Measurements from ENCODE around the gene NT5DC4.

- TF ChIP-seq RFX5 (IDR thresholded peaks at IDR 0.05) (no peak), FOSL2 (IDR thresholded peaks at IDR 0.05) (no peak), FOSL2 (CRISPR knock-in tag; IDR thresholded peaks at IDR 0.05) (no peak), MAFK (IDR thresholded peaks at IDR 0.05; ENCODE audit: partially characterized antibody) (no peak), REST (IDR thresholded peaks at IDR 0.05) (no peak), CTCF (IDR thresholded peaks at IDR 0.05) (no peak), JUN (IDR thresholded peaks at IDR 0.05) (no peak), POLR2A (IDR thresholded peaks at IDR 0.05; ENCODE audit: low read length) (no peak), MYC (IDR thresholded peaks at IDR 0.05; ENCODE audit: borderline replicate concordance, low read length) (no peak)
Observed at GRCh38 chr2:112706170-112706664, 14.6 kb upstream of the NT5DC4 start.
